ENCODE results near the gene MAGI2.

MAGI2 gene

DNA sequence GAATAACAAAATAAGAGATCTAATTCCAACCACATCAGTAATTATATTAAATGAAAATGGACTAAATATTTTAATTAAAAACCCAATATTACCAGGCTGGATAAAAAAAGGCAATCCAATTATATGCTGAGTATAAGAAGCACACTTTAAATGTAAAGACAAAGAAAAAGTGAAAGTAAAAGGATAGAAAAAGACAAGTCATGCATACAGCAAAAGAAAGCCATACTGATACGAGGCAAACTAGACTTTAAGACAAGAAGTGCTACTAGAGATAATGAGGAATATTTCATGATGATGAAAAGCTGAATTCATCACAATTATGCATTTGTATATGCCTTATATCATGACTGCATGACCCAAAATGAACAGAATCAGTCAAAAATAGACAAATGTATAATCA, 1026.3 kb downstream of the MAGI2 start:
- DNase-seq (ENCODE audit: insufficient read length, low spot score) (no peak), FAIRE-seq (no peak)
- TF ChIP-seq, protein P1, sequence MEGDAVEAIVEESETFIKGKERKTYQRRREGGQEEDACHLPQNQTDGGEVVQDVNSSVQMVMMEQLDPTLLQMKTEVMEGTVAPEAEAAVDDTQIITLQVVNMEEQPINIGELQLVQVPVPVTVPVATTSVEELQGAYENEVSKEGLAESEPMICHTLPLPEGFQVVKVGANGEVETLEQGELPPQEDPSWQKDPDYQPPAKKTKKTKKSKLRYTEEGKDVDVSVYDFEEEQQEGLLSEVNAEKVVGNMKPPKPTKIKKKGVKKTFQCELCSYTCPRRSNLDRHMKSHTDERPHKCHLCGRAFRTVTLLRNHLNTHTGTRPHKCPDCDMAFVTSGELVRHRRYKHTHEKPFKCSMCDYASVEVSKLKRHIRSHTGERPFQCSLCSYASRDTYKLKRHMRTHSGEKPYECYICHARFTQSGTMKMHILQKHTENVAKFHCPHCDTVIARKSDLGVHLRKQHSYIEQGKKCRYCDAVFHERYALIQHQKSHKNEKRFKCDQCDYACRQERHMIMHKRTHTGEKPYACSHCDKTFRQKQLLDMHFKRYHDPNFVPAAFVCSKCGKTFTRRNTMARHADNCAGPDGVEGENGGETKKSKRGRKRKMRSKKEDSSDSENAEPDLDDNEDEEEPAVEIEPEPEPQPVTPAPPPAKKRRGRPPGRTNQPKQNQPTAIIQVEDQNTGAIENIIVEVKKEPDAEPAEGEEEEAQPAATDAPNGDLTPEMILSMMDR (IDR thresholded peaks at IDR 0.05; ENCODE audit: insufficient read depth, missing control alignments) = no peak

DNA sequence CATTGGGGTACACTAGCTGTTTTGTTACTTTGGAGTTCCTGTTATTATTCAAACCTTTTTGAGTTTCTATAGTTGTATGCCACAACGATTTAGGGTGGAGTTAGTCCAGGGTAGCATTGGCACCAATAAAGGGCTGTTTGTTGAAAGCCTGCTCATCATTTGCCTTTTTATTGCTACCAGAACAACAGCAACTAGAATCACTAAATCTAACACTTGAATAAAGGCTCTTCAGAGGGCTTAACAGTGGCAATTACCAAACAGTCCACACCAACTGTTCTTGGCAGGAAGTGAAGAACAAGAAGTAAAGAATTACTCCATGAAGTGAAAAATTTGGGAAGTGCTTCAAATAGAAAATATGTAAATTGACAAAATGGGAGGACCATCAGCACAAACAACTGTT, 1033.5 kb downstream of the MAGI2 start:
- TF ChIP-seq, protein P1 (IDR thresholded peaks at IDR 0.05; ENCODE audit: insufficient read depth, missing control alignments) = no peak
- no peak for FAIRE-seq
- DNase-seq (ENCODE audit: insufficient read length, low spot score) = no peak

DNA sequence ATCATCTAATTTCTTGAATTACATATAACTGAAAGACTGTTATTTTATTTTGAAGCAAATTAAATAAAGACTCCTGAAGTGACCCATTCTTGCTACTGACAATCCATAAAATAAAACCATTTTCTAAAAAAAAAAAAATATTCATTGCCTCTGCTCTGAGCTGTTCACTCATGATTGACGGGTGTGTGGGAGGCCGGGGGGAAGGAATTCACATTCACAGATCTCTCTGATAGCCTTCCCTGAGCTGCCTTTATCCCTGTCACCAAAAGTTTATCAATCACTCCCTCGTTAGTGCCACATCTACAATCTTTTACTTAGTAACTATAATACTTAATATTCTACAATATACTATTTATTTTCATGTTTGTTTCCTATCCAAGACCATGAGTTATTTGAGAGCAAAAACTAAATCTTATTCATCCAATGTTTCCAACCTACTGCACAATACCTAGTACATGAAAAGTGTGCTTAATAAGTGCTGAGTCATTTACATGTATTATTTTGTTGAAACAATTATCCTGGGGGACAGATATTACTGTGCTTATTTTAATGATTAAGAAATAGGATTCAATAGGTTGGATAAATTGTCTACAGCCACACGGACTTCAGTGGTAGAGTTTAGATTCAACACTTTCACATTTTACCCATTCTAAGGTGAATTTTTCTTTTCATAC, 1036.2 kb downstream of the MAGI2 start:
- no peak for FAIRE-seq
- no peak for DNase-seq (ENCODE audit: insufficient read length, low spot score)
- TF ChIP-seq, protein P1 (IDR thresholded peaks at IDR 0.05; ENCODE audit: insufficient read depth, missing control alignments) = no peak

DNA sequence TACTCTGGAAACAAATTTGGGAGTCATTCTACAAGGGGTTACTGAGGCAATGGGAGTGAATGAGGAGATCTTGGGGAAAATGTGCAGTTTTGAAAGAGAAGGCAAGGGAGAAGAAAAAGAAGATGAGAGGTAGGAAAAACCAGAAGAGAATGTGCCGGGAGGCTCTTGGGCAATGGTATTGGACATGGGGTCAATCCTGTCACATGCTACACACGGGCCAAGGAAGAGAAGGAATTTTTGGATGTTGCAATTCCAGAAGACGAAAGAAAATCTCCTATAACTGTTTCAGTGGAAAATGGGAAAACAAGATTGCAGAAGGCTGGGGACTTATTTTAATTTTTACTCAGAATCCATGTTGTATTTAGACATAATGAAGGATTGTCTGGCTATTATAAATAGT, 1039.9 kb downstream of the MAGI2 start:
- DNase-seq (ENCODE audit: insufficient read length, low spot score) (no peak), FAIRE-seq (no peak)
- TF ChIP-seq, protein P1 (IDR thresholded peaks at IDR 0.05; ENCODE audit: insufficient read depth, missing control alignments) = no peak

DNA sequence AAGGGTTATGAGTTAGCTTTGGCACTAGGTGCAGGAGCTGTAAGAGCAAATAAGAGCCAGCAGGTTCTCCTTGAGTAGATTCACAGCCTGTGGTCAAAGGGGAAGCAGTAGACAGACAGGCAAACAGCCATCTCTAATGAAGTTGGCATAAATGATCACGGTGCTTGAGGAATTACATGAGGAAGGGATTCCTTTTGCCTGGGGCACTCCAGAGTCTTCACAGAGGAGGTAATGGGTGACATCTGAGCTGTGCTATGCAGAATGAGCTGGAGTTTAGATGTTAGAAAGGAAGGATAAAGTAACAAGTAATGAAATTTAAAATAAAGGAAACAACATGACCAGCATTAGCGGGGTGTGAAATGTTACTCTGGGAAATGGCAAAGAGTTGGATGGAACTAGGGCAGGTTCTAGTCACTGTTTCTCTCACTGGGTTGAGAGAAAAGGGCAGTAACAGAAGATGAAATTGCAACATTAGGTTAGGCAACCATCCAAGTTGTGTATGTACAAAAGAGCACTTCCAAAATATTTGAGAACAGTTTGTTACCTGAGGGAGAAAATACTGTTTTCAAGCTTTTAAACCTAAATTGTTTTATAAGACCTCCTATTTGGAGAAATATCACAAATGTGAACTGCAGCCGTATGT, 1041.1 kb downstream of the MAGI2 start:
- FAIRE-seq = no peak
- no peak for DNase-seq (ENCODE audit: insufficient read length, low spot score)
- TF ChIP-seq, protein P1 (IDR thresholded peaks at IDR 0.05; ENCODE audit: insufficient read depth, missing control alignments) = no peak

DNA sequence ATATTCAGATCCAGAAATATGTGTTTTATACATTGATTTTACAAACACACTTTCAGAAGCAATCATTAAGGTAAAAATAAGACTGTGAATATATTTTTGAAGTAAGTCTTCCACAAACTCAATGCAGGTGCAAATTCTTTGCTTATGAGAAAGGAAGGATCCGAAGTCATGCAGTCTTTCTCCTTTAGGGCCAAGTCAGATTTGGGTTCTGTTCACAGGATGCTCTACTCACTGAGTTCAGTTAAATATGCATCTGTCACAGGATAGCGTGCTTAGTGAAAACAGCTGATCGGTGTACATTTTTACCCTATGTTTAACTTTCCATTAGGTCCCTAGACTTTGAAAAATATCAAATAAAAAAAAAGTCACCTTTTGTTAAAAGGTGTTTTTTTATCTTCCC, 1046.4 kb downstream of the MAGI2 start:
- no peak for DNase-seq (ENCODE audit: insufficient read length, low spot score)
- FAIRE-seq = no peak
- TF ChIP-seq, protein P1 (IDR thresholded peaks at IDR 0.05; ENCODE audit: insufficient read depth, missing control alignments) = no peak

DNA sequence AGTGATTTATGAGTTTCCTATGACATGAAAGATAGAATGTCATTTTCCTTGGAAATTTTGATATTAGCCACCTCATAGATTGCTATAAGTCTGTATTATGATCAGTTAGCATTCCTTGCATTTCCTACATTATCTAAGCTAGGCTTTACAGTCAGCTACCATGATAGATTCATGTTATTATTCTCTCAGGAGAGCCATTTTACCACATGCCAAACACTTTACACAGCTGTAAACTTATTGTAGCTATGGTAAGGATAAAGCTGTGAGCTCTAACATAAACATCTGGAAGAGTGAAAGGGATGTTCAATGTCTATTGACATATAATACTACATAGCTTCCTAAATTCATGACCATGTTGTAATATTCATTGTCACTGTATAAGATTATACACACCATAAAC, 1046.9 kb downstream of the MAGI2 start:
- FAIRE-seq = no peak

More for the DNA sequence above, 1046.9 kb downstream of the MAGI2 start:
- DNase-seq (ENCODE audit: insufficient read length, low spot score) = no peak
- TF ChIP-seq, protein P1 (IDR thresholded peaks at IDR 0.05; ENCODE audit: insufficient read depth, missing control alignments) = no peak

Measured in D721Med (cell line).